AG20443 (cell line): ENCODE data around the gene KHDC1L.
A peak's percentile ranks its signal among the peaks of the same experiment; 100 is the strongest.
"Not testable (repeated sequence)": the region's sequence is repeated elsewhere in the genome, so short reads cannot be mapped to it uniquely, and the experiment has no call there.

Experiments
- DNase-seq: peaks from one replicate; pipeline ENCODE4 v3.0.0; 2012; ENCODE audit warnings: low spot score, mixed read lengths

Gene KHDC1L

GRCh38 chr6:73225396-73225795, at the start of gene KHDC1L:
Gene KHDC1L (minus strand): TSS chr6:73225496. CDS start chr6:73225408, 88 bp downstream.
- no peak for DNase-seq

GRCh38 chr6:73269296-73269695, 44.0 kb upstream of the KHDC1L start:
- not testable (repeated sequence) for DNase-seq

GRCh38 chr6:73268896-73269295, 43.6 kb upstream of the KHDC1L start:
- not testable (repeated sequence) for DNase-seq

- DNase-seq = no peak
Observed at GRCh38 chr6:73264446-73264845, 39.1 kb upstream of the KHDC1L start.

- peak; percentile 25 for DNase-seq
Observed at GRCh38 chr6:73263570-73263909, 38.2 kb upstream of the KHDC1L start.

- DNase-seq = peak; percentile 88
Observed at GRCh38 chr6:73262671-73263569, 37.6 kb upstream of the KHDC1L start, which contains the start of gene KHDC1. Gene KHDC1 (minus strand): TSS chr6:73263196. CDS start chr6:73242517, 20,679 bp downstream.

- DNase-seq = no peak
Observed at GRCh38 chr6:73258721-73259120, 33.4 kb upstream of the KHDC1L start.

GRCh38 chr6:73254323-73254722, 29.0 kb upstream of the KHDC1L start:
- not testable (repeated sequence) for DNase-seq

- DNase-seq = no peak
Observed at GRCh38 chr6:73252703-73253102, 27.4 kb upstream of the KHDC1L start.

GRCh38 chr6:73250016-73250415, 24.7 kb upstream of the KHDC1L start:
- DNase-seq = no peak

- DNase-seq = no peak
Observed at GRCh38 chr6:73248192-73248903, 23.1 kb upstream of the KHDC1L start.

GRCh38 chr6:73242001-73242400, 16.7 kb upstream of the KHDC1L start:
- DNase-seq = no peak

GRCh38 chr6:73240730-73241129, 15.4 kb upstream of the KHDC1L start:
- DNase-seq = no peak

GRCh38 chr6:73236144-73236750, 11.0 kb upstream of the KHDC1L start:
- peak; percentile 78 for DNase-seq

GRCh38 chr6:73234733-73235132, 9.4 kb upstream of the KHDC1L start:
- peak; percentile 36 for DNase-seq

GRCh38 chr6:73233971-73234370, 8.7 kb upstream of the KHDC1L start:
- DNase-seq = not testable (repeated sequence)

- no peak for DNase-seq
Observed at GRCh38 chr6:73233048-73233447, 7.8 kb upstream of the KHDC1L start.

- no peak for DNase-seq
Observed at GRCh38 chr6:73231986-73232391, 6.7 kb upstream of the KHDC1L start.

- DNase-seq = no peak
Observed at GRCh38 chr6:73227606-73228255, 2.4 kb upstream of the KHDC1L start.

- no peak for DNase-seq
Observed at GRCh38 chr6:73216859-73217258, 8.4 kb downstream of the KHDC1L start.

- DNase-seq = no peak
Observed at GRCh38 chr6:73209117-73209516, 16.2 kb downstream of the KHDC1L start.

GRCh38 chr6:73207221-73207837, 18.0 kb downstream of the KHDC1L start:
- no peak for DNase-seq
